Activated CD4-positive, alpha-beta T cell treated with anti-CD3 and anti-CD28 coated beads, Interleukin-2, amount 50 U/mL, for 48 hours (primary cell): ENCODE data around the gene ASAP3.

Experiments
- DNase-seq, 2 experiments: peaks; one replicate each; pipeline ENCODE4 v3.0.0-alpha.2; 2020

ASAP3 gene

DNA sequence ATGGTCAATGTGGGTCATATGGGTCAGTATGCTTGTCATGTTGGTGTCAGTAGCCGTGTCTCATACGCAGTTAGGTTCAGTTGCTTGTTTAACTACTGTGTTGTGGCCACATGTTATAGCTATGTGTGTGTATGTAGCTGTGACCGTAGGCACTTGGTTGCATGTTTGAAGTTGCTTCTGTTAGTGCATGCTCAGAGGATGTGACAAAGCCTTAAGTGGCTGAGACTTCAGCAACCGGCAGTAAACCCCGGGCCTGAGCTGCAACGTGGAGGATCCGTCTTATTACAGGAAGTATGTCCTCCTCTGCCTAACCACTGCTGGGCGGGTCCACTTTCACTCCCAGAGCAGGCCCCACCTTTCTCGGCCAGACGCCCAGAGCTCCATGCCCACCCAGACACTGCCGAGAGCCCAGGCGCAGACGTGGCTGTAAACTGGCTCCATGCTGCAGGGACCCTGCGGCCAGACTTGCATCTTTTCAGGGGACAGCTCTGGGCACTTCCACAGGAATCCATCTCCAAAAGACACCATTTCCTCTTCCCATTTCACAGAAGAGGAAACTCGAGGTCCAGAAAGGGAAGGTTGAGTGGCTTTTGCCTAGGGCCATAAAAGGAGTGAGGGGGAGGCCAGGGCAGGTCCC, 61.6 kb downstream of the ASAP3 start:
- DNase-seq: peak; percentile 42 to 51

DNA sequence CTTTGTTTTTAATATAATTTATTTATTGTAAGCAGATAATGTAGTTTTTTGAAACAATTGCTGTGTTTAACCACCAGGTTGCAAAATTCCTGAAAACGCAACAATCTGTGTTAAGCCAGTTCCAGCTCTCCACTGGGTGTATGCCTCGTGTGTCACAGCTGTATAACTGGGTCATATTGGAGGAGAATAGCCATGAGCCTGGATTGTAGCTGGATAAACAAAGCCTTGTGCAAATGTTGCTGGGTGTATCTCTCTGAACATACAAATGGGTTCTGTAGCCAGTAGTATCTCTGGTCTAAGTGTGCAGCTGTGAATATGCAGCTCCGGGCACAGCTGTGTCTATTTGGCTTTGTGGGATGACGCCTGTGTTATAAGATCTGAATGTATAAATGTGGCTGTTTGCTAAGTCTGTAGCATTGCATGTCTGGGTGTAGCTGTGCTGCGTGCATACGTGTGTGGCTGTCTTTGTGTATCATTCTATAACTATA, 62.2 kb downstream of the ASAP3 start:
- DNase-seq: no peak

DNA sequence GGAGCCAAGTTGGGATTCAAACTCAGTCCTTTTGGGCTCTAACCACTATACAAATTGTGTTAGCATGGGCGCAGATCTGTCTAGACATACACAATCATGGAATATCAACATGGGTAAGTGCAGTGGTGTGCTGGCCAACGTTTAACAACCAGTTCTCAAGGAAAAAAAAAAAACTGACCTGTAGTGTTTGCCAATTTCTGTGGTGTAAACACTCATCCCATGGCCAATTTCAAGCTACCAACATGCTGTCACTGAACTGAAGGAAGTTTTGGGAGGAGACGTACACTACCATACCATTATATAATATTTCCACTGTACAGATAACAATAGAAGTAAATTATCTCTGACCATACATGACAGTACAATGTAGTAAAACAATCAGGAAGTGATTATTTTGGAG, 62.6 kb downstream of the ASAP3 start:
- no peak for DNase-seq

DNA sequence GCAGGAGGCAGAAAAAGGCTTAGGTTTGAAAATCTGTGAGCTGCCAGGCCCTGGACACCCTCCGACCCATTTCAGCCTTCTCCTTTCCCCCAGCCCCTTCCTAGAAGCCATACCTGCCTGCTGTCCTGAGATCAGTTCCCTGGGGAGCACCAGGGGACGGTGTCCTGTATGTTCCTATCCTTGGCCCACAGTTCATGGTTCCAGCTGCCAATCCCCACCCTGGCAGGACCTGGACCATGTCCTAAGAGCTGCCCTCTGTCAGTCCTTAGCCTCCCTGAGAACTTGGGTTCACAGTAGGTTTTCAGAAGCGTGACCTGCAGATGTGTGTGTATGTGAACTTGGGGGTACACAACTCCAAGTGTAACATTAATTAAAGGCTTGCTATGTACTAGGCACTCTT, 63.2 kb downstream of the ASAP3 start:
- DNase-seq: no peak

DNA sequence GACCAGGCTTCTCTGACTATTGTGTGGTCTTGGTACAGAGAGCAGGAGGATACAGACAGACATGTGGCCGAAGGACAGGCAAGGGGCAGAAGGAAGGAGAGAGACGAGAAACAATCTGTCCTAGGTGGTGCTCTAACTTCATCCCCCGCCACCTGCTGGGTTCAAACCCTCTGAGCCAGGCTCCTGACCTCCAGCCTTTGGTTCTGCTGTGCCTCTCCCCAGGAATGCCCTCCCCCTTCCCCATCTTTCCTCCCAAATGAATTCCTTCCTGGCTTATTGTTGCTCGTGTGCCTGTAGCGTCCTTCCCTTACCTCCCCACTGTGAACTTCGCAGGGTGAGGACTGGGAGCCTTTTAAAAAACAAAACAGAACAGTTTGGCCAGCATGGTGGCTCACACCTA, 64.8 kb downstream of the ASAP3 start:
- DNase-seq: no peak

DNA sequence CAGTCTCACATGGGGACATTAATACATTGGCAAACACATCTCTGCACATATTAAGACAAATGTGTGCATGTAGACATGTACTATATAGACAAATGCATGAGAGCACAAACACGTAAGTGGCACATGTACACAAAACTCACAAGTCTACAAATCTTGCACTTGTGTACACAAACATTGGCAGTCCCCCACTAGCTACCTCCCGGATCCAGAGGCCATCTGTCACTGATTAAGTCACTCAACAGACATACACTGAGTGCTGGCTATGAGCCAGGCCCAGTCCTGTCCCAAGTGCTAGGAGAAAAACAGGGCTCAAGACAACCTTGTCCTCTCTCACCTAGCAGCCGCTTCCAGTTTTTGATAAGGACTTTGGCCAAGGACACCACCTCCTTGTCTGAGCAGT, 66.4 kb downstream of the ASAP3 start:
- DNase-seq: no peak

DNA sequence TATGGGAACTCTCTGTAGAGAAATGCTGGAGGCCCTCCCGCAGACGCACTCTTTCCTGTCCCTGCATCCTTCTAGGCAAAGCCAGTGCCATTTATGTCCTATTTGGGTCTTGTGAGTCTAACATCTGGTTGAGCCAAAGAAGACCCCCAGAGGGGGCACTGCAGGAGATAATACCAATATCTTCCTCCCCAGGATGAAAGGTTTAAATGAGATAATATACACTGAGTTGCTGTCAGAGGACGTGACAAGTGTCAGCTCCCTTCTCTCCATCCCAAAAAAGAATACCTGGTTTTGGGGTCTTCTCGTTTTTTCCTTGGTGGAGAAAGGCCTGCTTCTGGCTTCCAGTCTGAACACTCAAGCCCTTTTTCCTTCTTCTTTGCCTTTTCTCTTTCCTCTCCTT, 67.0 kb downstream of the ASAP3 start:
- no peak for DNase-seq

DNA sequence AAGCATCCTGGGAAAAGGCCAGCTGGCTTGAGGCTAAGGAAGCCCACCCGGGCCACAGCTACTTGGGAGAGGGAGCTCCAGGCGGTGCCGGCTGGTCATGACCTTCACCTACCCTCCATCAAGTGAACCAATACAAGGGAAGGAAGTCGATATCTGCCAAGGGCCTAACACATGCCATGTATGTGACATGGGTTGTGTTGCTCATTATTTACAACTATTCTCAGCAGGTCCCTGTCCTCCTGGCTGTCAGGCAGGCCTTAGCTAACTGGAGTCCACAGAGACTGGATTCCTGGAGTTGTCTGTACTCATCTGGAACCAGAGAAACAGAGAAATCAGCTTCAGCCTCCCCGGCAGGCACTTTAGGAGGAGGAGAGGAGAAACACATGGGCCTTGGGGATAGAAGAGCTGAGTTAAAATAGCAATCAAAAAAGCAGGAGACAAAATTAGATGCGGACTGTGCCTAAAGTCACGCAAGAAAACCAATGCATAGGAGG, 75.1 kb downstream of the ASAP3 start:
- no peak for DNase-seq

DNA sequence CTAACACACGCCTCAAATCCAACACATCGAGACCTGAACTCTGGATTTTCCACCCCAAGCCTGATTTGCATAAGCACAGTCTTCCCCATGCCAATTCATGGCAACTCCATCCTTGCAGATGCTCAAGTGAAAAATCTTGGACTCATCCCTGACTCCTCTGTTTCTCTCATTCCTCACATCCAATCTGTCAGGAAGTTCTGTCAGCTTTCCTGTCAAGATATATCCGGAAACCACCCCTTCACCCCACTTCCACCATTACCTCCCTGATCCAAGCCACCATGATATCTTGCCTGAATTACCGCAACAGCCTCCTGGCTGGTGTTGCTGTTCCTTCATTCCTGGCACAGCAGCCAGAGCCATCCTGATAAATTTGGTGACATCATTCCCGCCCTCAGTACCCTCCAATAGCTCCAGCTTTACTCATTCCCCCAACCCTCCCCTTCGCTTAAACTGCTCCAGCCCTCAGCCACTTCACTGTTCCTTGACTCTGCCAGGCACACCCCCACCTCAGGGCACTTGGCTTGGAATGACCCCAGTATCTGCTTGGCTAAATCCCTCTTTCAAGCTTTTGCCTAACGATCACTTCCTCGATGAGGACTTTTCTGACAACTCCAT, 76.9 kb downstream of the ASAP3 start:
- DNase-seq: no peak

DNA sequence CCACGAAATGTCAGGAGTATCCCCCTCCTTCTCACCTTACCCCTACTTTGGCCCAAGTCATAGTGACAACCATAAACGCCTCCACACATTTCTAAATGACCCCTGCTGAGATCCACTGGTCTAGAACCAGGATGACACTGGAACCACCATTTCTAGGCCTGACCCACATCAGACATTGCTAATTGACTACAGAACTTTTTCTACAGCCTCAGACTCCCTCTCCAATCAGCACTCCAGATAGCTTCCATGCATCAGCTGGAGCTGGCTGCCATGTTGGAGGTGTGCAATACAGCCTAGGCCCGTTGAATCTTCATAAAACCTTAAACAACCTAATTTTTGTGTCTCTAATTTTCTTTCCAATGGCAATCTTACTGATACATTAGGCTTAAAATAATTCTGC, 78.0 kb downstream of the ASAP3 start:
- no peak for DNase-seq

DNA sequence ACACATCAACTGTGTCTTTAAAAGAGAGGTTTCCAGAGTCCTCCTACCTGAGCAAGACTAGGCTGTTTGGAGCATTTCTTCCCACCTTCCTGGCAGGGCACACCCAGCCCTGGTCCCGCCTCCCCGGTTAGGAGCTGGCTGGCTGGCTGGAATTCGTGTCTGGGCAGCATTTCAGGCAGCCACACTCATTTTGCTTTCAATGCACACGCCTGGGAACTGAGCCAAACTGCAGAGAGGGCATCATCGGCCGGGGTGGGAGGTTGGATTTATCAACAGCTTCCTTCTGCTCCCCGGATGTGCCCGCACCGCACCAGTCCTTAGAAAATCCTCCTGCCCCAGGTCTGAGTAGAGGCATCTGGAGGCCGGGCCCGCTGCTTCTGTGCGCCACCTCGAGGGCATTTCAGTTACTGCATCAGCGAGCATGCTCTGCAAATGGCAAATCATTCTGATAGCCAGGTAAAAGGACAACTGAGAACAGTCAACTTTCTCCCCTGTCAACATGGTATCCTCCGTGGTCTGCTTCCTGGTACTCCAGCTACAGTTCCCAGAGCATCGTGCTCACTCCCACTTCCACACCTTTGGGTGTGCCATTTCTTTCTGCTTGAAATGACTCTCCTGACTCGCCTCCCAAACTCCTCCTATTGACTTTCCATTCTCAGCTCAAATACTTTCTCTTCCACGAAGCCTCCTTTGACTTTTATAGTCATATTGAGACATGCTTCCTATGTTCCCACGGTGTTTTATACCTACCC, 80.1 kb downstream of the ASAP3 start:
- DNase-seq: peak; percentile 93 to 94

DNA sequence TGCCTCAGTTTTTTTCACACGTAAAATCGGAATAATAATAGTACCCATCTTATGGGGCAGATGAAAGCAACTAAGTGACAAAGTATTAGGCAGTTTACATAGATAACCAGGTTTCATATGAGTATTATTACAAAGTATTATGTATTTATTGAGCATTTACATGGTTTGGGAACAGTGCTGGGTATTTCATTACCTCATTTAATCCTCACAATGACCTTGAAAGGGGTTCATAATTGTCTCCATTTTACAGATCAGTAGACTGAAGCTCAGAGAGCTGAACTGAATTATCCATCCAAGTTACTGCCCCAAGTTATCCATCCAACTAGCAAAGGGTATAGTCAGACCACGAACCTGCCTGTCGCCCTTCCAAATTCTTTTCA, 80.6 kb downstream of the ASAP3 start:
- no peak for DNase-seq

DNA sequence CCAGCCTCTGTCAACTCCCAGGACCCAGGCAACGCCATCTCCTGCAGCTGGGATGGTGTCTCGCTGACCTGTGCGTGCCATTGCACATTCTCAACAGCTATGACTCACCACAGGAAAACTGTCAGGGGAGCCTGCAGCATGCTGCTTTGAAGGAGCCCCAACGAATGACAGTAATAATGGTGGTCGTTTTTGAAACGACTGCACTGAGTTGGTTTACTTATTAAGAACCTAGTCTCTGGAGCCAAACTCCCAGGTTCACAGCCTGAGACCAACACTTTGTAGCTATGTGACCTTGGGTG, 81.0 kb downstream of the ASAP3 start:
- DNase-seq: no peak

DNA sequence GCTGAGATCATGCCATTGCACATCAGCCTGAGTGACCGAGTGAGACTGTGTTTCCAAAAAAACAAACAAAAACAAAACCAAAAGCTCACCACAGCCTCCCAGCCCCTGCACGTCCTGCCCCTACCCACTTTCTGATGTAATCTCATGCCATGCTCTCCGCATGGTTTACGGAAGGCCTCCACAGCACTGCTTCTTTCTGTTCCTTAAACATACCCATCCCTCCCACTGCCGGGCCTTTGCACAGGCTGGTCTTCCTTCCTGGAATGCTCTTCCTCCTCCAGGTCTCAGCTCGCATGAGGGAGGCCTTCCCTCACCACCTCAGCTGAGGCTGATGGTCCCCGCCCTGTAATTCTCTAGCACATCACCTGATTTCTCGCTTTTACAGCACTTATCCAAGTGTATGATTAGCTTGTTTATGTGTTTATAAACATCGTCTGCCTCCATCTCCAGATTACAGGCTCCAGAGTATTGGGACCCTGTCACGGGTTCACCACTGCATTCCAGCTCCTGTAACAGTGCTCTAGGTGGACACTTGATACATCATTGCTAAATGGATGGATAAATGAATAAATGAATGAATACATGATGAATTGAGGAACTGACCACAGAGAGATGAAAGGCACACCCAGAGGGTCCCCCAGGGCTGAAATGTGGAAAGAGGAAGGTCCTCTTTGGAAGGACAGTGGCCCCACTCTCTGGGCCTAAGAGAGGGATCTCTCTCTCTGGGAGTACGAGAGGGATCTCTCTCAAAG, 81.5 kb downstream of the ASAP3 start:
- DNase-seq: no peak

DNA sequence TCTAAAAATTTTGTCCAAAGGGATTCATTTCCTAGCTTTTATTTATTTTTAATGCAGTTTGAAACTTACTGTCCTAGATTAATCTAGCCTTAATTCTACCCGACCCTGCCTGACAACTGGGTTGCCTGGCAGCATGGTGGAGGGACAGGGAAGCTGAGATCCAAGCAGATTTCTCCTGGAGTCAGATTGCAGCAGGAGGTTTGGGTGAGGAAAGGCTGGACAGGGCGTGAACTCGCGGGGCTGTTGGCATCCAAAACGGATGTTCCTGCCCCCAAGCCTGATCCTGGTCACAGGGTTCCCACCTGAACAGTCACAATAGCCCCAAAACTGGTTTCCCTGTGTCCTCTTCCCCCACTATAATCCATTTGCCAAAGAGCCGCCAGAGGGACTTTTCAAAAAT, 82.7 kb downstream of the ASAP3 start:
- no peak for DNase-seq

DNA sequence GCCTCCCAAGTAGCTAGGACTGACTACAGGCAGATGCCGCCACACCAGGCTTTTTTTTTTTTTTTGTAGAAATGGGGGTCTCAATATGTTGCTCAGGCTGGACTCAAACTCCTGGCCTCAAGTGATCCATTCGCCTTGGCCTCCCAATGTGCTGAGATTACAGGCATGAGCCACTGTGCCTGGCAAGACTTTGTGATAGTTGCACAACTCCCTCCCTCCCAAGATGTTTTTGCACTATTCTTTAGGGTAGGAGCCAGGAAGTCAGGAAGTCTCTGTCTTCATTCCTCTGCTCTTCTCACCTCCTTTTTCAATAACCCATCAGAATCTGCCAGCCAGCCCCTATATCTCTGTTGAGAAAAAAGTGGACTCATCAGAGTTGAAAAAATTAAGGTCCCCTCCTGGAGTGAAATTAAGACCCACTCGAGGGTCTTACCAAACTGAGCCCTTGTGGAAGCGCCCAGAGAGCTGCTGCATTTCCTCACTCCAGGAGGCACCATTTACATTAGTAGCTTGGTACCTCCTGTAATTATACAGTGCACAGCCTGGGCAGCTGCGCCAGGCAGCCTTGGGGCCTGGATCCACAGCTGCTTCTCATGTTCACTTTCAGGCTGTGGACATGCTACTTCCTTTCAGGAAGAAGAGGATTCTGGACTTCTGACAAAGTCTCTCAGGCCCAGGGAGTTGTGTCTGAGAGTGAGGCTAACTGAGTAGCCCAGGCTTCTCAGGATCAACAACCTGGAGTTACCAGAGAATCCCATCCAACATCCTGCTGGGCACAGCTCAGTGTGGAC, 83.5 kb downstream of the ASAP3 start:
- no peak for DNase-seq

DNA sequence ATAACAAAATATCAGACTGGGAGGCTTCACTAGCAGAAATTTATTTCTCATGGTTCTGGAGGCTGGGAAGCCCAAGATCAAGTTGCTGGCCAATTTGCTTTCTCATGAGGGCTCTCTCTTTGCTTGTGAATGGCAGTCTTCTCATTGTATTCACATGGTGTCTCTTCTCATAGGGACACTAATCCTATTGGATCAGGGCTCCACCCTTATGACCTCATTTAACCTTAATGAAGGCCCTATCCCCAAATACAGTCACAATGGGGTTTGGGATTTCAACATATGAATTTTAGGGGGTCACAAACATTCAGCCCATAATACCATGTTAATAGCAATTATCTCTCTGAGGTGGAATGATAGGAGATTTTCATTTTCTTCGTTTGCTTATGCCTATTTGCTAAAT, 84.8 kb downstream of the ASAP3 start:
- no peak for DNase-seq

DNA sequence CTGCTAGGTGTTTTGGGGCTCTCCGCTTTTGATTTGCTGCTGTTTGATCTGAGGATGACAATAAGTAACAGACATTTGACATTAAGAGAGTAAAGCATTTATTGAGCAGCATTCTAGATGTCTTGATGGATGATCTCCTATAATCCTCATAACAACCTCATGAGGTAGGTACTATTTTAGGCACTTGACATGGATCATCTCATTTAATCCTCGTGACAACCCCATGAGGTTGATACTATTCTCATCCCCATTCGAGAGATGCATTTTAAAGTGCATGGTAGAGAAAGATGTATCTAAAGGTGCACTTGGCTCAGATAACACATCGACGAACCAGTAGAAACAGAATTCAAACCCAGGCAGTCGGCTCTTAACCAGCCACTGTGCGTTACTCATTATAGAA, 86.1 kb downstream of the ASAP3 start:
- no peak for DNase-seq

DNA sequence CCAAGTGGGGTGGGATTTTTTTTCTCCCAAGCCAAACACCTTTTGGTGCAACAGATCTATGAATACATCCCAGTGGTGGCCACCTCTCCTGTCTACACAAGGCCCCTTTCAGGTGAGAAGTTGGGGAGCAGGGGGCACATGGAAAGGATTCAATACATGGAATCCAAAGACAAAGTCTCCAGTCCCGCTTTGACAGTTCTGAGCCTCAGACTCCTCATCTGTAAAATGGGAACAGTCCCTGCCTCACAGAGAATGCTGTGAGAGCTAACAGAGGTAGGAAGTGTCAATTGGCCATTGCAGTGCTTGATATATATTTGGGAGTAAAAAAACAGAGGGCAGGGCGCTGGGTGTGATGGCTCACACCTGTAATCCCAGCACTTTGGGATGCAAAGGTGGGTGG, 87.6 kb downstream of the ASAP3 start:
- no peak for DNase-seq

DNA sequence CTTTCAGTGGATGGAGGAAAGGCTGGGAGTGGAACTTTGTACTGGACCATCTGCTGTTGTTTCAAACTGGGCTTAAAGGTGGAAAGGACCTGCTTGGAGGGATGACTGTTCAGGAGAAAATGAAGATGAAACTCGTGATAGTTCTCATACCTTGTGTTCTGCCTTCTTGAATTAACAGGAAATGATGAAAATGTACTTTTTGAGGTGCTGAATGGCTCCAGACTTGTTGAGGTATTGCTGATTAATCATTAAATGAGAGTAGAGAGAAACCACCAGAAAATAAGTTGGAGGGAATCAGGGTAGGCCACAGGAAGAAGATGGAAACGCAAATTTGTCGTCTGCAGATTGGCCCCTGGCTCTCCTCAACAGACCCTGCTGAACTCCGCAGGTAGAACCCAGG, 88.1 kb downstream of the ASAP3 start:
- no peak for DNase-seq

DNA sequence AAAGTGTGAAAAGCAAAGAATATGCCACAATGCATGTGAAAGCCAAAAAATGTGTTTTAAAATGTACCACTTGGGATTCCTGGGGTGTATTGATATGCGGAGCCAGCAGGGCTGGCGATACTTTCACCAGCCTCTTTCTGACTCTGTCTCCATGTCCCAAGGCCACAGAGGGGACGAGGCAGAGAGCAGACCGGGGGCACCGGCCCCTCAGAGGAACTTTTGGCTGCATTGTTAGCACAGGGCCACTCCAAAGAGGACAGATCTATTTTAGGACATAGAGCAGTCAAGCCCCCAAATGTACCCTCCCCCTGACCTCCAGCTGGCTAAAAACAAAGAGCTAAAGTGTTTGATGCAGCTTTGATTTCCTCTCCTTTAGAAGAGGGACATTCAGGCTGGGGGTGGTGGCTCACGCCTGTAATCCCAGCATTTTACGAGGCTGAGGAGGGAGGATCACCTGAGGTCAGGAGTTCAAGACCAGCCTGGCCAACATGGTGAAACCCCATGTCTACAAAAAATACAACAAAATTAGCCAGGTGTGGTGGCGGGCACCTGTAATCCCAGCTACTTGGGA, 88.7 kb downstream of the ASAP3 start:
- DNase-seq: no peak

DNA sequence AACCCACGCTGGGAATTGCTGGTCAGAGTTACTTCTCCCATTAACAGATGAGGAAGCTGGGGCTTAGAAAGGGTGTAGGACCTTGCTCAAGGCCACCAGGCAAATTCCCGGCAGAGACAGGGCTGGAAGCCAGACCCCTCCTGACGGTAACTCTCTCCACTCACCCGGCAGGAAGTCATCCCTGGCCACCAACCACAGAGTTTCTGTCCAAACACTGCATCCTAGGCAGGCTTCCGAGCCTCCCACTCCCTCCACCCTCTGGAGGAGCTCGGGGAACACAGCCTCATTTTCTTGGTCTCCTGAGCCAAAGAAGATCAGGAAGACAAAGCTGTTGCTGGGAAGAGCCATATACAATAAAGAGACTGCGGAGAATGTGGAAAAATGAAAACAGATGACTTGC, 89.3 kb downstream of the ASAP3 start:
- no peak for DNase-seq

DNA sequence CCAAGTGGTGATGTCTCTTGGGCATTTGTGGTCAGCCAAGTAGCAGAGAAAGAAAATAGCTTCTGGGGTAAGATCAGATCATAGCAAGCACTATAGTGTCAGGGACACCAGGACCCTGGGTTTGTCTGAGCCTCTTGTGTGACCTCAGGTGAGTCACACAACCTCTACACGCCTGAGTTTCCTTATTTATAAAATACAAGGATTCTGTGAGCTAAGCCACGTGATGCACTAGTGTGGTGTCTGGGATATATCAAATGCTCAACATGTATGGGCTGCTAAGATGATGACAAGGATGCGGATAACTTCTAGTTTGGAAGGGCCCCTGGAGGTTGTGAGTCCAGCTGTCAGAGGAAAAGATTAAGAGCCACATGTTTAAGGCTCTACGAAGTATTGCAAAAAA, 89.8 kb downstream of the ASAP3 start:
- DNase-seq: no peak
